KMS-11 (cell line): ENCODE measurements around the gene OTOR.

Experiments
- H2AFZ ChIP-seq: fragments of 200-600 bp; sonication (generic); 2 replicates; pipeline ENCODE4 v1.6.1; 2016; ENCODE audit warnings: antibody characterized with exemption, mixed run types, low read depth
- H3K27ac ChIP-seq: fragments of 200-600 bp; sonication (generic); 2 replicates; pipeline ENCODE4 v1.6.1; 2016; ENCODE audit warnings: mild to moderate bottlenecking, mixed run types
- H3K27me3 ChIP-seq: fragments of 200-600 bp; sonication (generic); 2 replicates; pipeline ENCODE4 v1.6.1; 2017; ENCODE audit warnings: mild to moderate bottlenecking, low read depth, mixed run types, moderate library complexity; ENCODE audit not compliant: insufficient read depth
- H3K36me3 ChIP-seq: fragments of 200-600 bp; sonication (generic); 2 replicates; pipeline ENCODE4 v1.6.1; 2017; ENCODE audit warnings: mild to moderate bottlenecking, mixed run types; ENCODE audit not compliant: insufficient read depth
- H3K4me1 ChIP-seq: fragments of 200-600 bp; sonication (generic); 2 replicates; pipeline ENCODE4 v1.6.1; 2016; ENCODE audit warnings: mild to moderate bottlenecking, low read depth, mixed run types; ENCODE audit not compliant: poor library complexity, severe bottlenecking
- H3K4me2 ChIP-seq: fragments of 200-600 bp; sonication (generic); 2 replicates; pipeline ENCODE4 v1.7.0; 2016; ENCODE audit warnings: mild to moderate bottlenecking, mixed run types
- H3K4me3 ChIP-seq: fragments of 200-600 bp; sonication (generic); IDR thresholded peaks from 2 replicates; pipeline ENCODE4 v1.6.1; 2017; ENCODE audit warnings: low read depth, low read length, mixed read lengths; ENCODE audit not compliant: insufficient read depth
- H3K79me2 ChIP-seq: fragments of 200-600 bp; sonication (generic); 2 replicates; pipeline ENCODE4 v1.6.1; 2016; ENCODE audit warnings: low read depth, mixed run types; ENCODE audit not compliant: insufficient read depth
- H3K9ac ChIP-seq: fragments of 200-600 bp; sonication (generic); 2 replicates; pipeline ENCODE4 v1.6.1; 2016; ENCODE audit warnings: mild to moderate bottlenecking, mixed run types
- H4K20me1 ChIP-seq: fragments of 200-600 bp; sonication (generic); 2 replicates; pipeline ENCODE4 v1.6.1; 2016; ENCODE audit warnings: mild to moderate bottlenecking, mixed run types; ENCODE audit not compliant: insufficient read depth
- CTCF ChIP-seq: fragments of 200-600 bp; sonication (generic); conservative IDR thresholded peaks from 2 replicates; pipeline ENCODE4 v1.6.1; 2017; ENCODE audit warnings: low read depth, mild to moderate bottlenecking, antibody characterized with exemption, low read length, moderate library complexity, mixed read lengths

OTOR gene

GRCh38 chr20:16758454-16759180 is 10.5 kb downstream of the OTOR start:
- Histone ChIP-seq H3K79me2 (no peaks in the 10 kb centered on the region), H4K20me1 (no peaks in the 10 kb centered on the region), H3K36me3 (no peaks in the 10 kb centered on the region), H2AFZ (no peak overlapping the region), H3K9ac (no peak overlapping the region), H3K4me1 (peaks cover 3% of the 10 kb centered on the region), H3K27me3 (no peaks in the 10 kb centered on the region), H3K4me2 (no peak overlapping the region), H3K27ac (no peak overlapping the region), H3K4me3 (no peak overlapping the region)
- TF ChIP-seq CTCF: no peak

- H3K79me2 ChIP-seq: no peaks in the 10 kb centered on the region
- no peak overlapping the region for H3K4me2 ChIP-seq
- H4K20me1 ChIP-seq: no peaks in the 10 kb centered on the region
- H3K4me3 ChIP-seq: no peak overlapping the region
- H2AFZ ChIP-seq: no peak overlapping the region
- no peak overlapping the region for H3K27ac ChIP-seq
- TF ChIP-seq CTCF: no peak
- H3K9ac ChIP-seq: no peak overlapping the region
- H3K4me1 ChIP-seq: peaks cover 8% of the 10 kb centered on the region
- no peaks in the 10 kb centered on the region for H3K36me3 ChIP-seq
- H3K27me3 ChIP-seq: no peaks in the 10 kb centered on the region
Observed at GRCh38 chr20:16759181-16759563, 11.0 kb downstream of the OTOR start.

- Histone ChIP-seq H3K4me1 (peaks cover 22% of the 10 kb centered on the region), H3K27ac (no peak overlapping the region), H2AFZ (peak overlapping the region; percentile 47; the same call in 1 of the 2 replicates), H3K27me3 (no peaks in the 10 kb centered on the region), H3K79me2 (no peaks in the 10 kb centered on the region), H3K4me3 (no peak overlapping the region), H4K20me1 (no peaks in the 10 kb centered on the region), H3K4me2 (no peak overlapping the region), H3K36me3 (no peaks in the 10 kb centered on the region), H3K9ac (no peak overlapping the region)
- no peak for TF ChIP-seq CTCF
Observed at GRCh38 chr20:16760431-16761304, 12.5 kb downstream of the OTOR start.

DNA sequence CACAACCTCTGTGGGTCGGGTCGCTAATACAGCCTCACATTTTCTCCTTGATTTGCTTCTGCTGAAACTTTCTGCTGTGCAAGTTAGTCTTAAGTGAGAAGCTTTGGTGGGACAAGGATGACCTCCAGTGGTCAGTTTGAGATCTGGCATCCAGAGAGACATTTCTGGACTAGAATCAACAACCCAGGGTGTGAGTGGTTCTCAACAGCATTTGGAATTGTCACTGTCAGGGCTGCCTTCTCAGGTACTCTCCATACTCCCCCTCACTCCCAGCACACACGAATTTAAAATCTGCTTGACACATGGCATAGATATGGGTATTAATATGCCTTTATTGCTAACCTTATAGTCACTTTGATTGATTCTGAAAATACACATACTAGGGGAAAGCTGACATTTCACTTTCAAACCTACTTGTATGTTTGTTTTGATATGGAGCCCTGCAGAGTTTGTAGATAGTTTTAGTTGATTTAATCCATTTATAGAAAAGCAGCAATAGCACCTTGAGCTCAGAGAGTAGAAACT is 13.2 kb downstream of the OTOR start:
- H4K20me1 ChIP-seq: no peaks in the 10 kb centered on the region
- H3K4me2 ChIP-seq: no peak overlapping the region
- no peaks in the 10 kb centered on the region for H3K79me2 ChIP-seq
- H3K36me3 ChIP-seq: no peaks in the 10 kb centered on the region
- H3K4me1 ChIP-seq: peaks cover 22% of the 10 kb centered on the region
- H2AFZ ChIP-seq: peak overlapping the region; percentile 47; the same call in 1 of the 2 replicates
- H3K27me3 ChIP-seq: no peaks in the 10 kb centered on the region
- peak; percentile 69 for TF ChIP-seq CTCF
- no peak overlapping the region for H3K4me3 ChIP-seq
- no peak overlapping the region for H3K9ac ChIP-seq
- no peak overlapping the region for H3K27ac ChIP-seq
